NCI-H460 (cell line): ENCODE data around the gene CD177. TPM values are rescaled to one million over a fixed set of nuclear protein-coding genes. Genes with fewer than 3 reads are reported as not detected.
"Not testable (repeated sequence)": the region's sequence is repeated elsewhere in the genome, so short reads cannot be mapped to it uniquely, and the experiment has no call there.

Experiments
- DNase-seq: peaks from one replicate; pipeline ENCODE4 v3.0.0-alpha.2; 2016; ENCODE audit warnings: low read depth; ENCODE audit errors: extremely low read depth
- polyA plus RNA-seq: library from polyadenylated mRNA; depleted of rRNA; stranded (reverse); fragments of >200 nt; gene quantifications from 2 replicates; pipeline ENCODE4 v1.2.3, GENCODE V29; 2014; cell fraction: nucleus; rRNA removed
- total RNA-seq: library from RNA; depleted of rRNA; stranded (reverse); fragments of >200 nt; shearing (Covaris generic); gene quantifications from 2 replicates; pipeline ENCODE4 v1.2.3, GENCODE V29; 2014; rRNA removed

The CD177 gene
- not detected in 2 replicates for total RNA-seq
- not detected in 2 replicates for polyA plus RNA-seq

- no peak for DNase-seq
Measured at GRCh38 chr19:43353606-43354304, at the start of gene CD177. Gene CD177, plus strand, starts transcription at chr19:43353686. Its CDS starts 29 bp downstream, at chr19:43353715.

DNA sequence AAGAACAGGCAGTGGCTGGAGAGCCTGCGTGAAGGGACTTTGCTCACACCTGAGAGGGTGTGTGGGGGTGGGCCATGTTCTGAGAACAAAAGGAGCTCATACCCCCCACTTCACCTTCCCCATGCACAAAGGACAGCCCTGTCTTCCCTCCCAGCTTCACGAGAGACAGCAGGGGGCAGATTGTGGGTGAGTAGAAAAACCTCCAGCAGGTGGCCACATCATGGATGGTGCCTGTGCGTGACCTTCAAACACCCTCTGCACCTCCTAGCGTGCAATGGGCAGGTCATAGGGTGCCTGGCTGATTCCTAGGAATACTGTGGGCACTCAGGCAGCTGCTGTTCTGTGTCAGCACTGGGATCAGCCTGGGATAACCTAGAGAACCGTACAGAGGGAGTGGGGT lies 47.8 kb upstream of the CD177 start:
- DNase-seq, result no peak

- DNase-seq, result no peak
Measured at GRCh38 chr19:43306097-43306496, 47.4 kb upstream of the CD177 start.

- DNase-seq, result no peak
Measured at GRCh38 chr19:43308244-43308815, 45.2 kb upstream of the CD177 start.

DNA sequence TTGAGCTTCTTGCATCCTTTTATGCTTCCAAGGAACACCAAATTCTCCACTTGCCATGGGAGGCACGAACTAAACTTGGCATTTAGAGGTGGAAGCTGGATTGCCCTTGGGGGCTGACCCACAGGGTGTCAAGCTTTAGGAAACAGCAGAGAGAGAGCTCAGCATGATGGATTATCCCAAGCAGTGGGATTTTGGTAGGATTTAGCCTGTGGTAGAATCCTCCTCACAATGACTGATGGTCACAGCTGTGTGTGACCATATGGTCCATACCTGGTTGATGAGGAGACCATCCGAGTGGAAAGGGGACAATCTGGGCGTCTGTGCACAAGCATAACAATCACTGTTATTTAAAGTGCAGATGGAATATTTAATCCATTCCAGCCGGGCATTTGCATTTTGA lies 44.0 kb upstream of the CD177 start:
- no peak for DNase-seq

DNA sequence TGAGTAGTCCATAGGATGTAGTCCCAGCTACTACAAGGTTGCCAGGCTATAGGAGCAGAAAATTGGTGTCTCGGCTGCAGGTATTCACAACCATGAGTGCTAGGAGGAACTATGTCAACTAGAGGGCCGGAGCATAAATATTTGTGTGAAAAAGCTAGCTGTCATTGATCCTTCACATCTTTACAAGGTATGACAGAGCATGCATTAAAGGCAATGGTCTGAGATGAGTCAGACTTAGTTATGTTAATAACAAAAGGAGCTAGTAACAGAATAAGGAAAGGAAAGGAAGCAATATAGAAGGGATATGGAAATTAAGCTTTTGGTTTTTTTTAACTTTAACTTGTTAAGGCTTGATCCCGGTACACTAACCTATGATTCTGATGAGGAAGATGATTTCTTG lies 43.3 kb upstream of the CD177 start:
- DNase-seq, result no peak

DNA sequence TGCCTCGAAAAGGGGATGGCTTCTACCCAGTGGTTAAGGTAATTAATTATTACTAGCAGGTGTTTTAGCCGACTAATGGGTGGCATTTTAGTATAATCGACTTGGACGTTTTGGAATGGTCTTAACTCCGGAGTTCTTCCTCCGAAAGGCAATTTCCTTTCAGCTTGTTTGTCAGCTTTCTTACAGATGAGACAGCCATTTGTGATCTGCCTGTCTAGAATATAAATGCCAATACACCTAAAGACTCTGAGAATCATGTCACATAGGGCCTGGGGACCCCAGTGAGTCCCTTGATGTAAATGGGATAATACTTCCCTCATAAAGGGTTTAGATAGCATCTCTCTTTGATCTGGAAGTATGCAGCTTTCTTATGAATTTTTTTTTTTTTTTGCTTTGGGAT lies 42.2 kb upstream of the CD177 start:
- DNase-seq, result no peak

- DNase-seq, result no peak
Measured at GRCh38 chr19:43311706-43312105, 41.8 kb upstream of the CD177 start.

DNA sequence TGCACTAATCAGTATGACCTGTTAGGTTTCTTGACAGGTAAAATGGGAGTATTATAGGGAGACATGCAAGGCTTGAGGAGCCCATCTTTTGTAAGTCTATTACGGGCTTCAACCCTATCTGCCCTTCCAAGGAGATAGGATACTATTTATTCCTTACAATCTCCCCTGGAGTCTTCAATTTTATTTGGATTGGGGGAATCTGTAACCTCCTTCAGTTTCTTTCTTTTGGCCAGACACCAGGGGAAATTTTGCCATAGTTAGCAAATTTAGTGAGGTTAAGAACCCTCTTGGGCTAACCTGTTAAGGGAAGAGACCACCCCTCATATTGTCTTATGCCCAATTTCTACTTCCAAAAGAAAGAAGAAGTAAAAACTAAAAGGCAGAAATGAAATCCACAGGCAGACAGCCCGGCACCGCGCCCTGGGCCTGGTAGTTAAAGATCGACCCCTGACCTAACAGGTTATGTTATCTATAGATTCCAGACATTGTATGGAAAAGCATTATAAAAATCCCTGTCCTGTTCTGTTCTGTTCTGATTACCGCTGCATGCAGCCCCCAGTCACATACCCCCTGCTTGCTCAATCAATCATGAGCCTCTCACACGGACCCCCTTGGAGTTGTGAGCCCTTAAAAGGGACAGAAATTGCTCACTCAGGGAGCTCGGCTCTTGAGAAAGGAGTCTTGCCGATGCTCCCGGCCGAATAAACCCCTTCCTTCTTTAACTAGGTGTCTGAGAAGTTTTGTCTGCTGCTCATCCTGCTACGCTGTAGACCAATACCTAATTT lies 39.6 kb upstream of the CD177 start:
- DNase-seq, result no peak

DNA sequence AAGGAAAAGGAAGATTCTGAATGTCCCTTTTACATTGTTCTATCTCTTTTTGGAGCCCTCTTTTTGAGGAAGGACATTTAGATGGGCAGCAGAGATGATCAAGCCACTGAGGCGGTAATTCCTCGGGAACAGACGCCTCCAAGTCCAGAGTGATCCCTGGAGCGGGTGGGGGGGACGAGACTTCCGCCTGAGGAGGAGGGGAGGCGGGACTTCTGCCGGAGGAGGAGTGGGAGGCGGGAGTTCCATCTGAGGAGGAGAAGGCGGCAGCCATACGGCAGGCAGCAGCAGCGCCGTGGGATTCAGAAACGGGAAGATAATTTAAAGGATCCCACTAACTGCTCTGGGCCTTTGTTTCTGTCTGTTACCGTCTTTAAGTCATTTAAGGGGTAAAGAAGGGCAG lies 37.6 kb upstream of the CD177 start:
- DNase-seq, result no peak

- DNase-seq, result peak; percentile 62
Measured at GRCh38 chr19:43316591-43317319, 36.7 kb upstream of the CD177 start.

DNA sequence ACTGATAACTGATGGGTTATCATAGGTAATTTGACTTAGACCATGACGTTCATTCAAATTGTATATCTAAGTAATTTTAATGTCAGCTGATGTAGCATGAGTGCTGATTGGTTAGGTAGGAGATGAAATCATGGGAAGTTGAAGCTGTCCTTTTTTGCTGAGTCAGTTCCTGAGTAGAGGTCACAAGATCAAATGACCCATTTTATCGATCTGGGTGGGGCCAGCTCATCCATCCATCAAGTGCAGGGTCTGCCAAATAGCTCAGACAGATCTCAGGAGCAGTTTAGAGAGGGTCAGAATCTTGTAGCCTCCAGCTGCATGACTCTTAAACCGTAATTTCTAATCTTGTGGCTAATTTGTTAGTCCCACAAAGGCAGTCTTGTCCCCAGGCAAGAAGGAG lies 35.3 kb upstream of the CD177 start:
- no peak for DNase-seq

DNA sequence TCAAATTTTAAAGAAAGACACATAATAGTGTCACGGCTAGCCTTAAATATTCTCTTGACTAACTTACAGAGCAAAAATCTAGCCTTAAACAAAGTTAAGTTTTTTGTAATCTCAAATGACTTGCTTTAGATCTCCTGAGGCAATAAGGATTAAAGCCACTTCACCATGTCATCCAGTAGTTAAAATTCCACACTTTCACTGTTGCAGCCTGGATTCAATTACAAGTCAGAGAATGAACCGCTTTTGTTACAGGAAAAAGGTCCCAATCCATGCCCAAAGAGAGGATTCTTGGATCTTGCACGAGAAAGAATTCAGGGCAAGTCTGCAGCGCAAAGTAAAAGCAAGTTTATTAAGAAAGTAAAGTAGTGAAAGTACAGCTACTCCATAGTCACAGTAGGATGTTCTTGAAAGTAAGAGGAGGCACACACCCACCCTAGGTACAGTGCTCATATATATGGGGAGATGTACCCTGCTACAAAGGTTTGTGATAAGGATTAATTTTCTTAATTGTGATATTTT lies 34.6 kb upstream of the CD177 start:
- no peak for DNase-seq

DNA sequence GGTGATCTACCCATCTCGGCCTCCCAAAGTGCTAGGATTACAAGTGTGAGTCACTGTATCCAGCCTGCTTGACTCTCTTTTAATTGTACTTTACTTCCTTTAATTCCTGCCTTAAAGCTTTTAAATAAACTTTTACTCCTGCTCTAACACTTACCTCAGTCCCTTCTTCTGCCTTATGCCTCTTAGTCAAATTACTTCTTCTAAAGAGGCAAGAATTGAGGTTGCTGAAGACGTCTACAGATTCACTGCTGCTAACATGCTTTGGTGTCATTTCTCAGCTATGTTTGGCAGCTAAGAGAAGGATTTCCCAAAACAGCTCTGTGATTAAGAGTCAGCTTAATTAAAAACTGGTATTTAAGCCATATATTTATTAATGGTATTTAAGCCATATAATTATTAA lies 32.9 kb upstream of the CD177 start:
- no peak for DNase-seq

GRCh38 chr19:43326761-43327160 lies 26.7 kb upstream of the CD177 start:
- not testable (repeated sequence) for DNase-seq

DNA sequence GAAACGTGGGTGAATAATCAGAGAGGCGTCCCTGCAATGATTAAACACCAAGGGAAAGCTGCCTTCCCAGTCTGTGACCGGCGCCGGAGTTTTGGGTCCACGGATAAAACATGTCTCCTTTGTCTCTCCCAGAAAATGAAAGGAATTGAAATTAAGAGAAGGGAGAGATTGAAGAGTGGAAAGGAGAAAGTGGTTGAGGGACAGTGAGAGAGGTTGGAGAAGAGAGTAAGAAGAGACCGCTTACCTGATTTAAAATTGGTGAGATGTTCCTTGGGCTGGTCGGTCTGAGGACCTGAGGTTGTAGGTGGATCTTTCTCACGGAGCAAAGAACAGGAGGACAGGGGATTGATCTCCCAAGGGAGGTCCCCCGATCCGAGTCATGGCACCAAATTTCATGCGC lies 24.9 kb upstream of the CD177 start:
- not testable (repeated sequence) for DNase-seq

GRCh38 chr19:43329049-43329448 lies 24.4 kb upstream of the CD177 start:
- DNase-seq, result not testable (repeated sequence)

- no peak for DNase-seq
Measured at GRCh38 chr19:43329989-43330388, 23.5 kb upstream of the CD177 start.

DNA sequence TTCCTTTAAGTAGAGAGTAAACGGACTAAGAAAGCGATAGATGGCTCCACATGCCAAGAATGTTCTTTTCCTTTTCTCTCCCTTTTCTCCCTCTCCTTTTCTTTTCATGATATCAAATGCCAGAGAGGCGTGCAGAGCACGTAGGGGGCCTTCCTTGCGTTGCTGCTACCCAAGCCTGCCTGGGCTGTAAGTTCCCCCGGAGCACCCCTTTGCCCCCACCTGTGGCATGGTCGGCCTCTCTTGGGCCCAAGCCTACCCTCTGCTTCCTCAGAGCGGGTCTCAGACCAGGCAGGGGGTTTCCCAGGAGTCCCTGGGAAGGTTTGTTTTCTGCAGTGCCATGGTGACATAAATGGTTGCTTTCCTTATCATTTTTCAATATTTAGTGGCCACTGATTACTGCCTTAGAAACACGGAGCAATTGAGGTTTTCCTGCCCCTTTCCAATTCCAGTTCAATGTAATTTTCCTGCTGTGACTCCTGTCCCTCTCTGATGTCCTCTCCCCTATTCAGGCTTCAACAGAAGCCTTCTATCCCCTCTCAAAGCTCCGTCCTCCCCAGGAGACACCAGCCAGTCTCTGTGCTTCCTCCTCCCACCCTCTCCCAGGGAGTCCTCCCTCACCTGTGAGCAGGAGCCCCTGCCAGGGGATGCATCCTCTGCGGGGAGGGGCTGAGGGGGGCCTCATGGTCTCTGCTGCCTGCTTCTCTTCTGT lies 22.6 kb upstream of the CD177 start:
- DNase-seq, result no peak

- no peak for DNase-seq
Measured at GRCh38 chr19:43331435-43332010, 22.0 kb upstream of the CD177 start.
